Hematopoietic multipotent progenitor cell (in vitro differentiated cells): ENCODE data around the gene ZNF497. TPM values are rescaled to one million over a fixed set of nuclear protein-coding genes. Genes with fewer than 3 reads are reported as not detected.
A peak's percentile ranks its signal among the peaks of the same experiment; 100 is the strongest.
"Not testable (repeated sequence)": the region's sequence is repeated elsewhere in the genome, so short reads cannot be mapped to it uniquely, and the experiment has no call there.

Experiments used
- DNase-seq, 3 donors: peaks; one replicate each; pipeline ENCODE4 v3.0.0-alpha.2; 2011 to 2015; ENCODE audit warnings: low read depth in 2 of 3, low spot score in 2 of 3
- small RNA-seq: library from RNA; depleted of rRNA; stranded (forward); fragments of <200 nt; gene quantifications from one replicate; pipeline ENCODE3, GENCODE V24; 2012
- total RNA-seq: library from RNA; depleted of rRNA; stranded (reverse); fragments of >200 nt; gene quantifications from one replicate; pipeline ENCODE4 v1.2.3, GENCODE V29; 2012

ZNF497 gene
- total RNA-seq, 1 donor: 4.8 TPM

DNA sequence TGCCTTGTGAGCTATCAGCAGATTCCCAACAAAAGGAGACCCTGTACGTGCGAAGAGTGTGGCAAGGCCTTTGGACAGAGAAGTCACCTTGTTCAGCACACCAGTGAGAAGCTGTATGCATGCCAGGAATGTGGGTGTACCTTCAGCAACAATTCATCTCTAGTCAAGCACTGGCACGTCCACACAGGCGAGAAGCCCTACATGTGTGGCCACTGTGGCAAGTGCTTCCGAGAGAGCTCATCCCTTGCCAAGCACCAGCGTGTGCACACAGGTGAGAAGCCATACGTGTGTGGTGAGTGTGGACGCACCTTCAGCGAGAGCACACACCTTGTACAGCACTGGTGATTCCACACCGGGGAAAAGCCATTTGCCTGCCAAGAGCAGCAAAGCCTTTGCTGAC lies 43.3 kb downstream of the ZNF497 start:
- no peak for DNase-seq

DNA sequence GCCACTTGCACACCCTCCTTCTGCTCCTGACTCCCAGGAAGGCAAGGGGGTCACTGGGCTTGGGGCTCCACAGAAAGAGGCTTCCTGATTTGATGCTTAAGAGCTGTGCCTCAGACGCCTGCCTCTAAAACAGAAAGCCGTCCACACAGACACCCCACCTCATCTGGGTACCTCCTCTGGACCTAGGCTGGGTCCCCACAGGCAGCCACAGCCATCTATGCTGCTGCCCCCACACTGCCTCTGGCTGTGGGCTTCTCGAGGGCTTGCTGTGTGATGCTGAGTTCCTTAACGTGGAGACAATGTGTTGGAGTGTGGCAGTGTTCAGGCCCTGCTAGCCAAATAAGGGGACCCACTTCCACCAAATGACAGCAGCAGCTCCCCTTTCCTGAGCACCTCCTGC lies 44.3 kb downstream of the ZNF497 start:
- no peak for DNase-seq

DNA sequence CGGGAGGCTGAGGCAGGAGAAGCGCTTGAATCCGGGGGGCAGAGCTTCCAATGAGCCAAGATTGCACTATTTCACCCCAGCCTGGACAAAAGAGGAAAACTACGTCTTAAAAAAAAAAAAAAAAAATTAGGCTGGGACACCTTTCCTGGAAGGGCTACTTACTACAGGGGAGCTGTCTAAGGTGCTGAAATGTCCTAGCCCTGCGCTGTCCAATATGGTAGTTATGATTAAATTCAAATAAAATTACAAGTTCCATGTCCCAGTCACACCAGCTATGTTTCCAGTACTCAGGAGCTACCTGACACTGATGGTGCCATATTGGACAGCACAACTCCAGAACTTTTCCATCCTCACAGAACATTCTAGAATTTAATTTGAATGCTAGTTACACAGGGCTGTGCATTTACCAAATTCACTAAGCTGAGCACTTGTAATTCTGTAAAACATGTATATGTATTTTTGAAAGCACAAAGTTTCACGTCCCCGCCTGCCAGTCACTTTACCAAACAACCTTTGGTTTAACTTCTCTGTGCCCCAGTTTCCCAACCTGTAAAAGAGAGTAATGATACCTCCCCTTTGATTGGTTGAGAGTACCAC lies 45.0 kb downstream of the ZNF497 start:
- peak in 2 of 3 donors; percentile 39 to 44 for DNase-seq

DNA sequence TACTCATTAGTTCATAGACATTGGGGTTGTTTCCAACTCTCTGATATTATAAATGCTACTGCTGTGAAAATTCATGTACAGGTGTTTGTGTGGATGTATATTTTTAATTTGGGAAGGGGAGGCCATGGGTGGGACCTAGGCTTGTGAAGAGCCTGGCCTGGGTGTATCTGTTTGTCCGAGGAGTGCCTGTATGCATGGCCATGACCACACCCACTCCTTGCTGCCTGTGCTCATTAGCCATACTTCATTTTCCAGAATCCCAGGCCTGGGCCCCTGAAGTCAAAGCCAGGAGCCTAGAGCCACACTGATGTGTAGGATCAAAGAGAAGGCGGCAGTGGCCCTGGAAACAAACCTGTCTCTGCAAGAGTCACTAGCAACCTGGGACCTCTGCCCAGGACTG lies 47.0 kb downstream of the ZNF497 start:
- no peak for DNase-seq

DNA sequence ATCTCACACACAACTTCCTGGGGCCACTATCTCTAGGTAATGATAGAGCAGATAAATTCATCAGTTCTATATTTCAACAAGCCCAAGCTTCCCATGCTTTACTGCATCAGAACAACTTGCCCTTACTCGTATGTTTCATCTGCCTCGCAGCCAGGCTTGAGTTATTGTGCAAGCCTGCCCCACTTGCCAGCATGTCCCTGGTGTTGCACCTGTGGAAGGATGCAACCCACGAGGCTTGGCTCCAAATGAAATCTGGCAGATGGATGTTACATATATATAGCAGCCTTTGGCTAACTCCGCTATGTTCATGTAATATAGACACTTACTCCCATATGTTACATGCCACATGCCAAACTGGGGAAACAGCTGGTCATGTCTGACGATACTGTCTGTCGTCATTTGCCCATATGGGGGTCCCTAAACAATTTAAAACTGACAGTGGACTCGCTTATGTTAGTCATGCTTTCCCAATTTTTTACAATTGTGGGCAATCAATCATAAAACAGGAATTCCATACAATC lies 51.1 kb downstream of the ZNF497 start:
- no peak for DNase-seq

DNA sequence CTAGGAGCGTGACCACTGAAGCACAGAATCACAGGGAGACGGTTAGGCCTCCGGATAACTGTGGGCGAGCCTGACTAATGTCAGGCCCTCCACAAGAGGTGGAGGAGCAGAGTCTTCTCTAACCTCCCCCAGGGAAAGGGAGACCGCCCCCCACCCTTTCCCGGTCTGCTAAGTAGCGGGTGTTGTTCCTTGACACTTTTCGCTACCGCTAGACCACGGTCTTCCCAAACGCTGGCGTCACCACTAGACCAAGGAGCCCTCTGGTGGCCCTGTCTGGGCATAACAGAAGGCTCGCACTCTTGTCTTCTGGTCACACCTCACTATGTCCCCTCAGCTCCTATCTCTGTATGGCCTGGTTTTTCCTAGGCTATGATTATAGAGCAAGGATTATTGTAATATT lies 51.9 kb downstream of the ZNF497 start:
- not testable (repeated sequence) for DNase-seq

DNA sequence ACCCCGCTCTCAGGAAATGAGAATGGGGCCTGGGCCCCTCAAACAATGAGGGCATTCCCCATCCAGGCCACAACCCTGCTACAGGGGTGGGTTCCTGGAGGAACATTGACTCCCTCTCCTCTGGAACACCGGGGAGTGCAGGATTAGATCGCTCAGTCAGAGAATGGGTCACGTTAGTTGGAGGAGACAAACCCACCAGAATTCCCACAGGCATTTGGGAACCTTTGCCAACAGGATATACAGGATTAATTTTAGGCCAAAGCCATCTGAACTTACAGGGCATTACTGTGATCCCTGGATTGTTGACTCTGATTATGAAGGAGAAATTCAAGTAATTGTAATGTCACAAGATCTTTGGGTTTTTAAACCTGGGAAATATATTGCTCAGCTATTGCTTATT lies 54.8 kb downstream of the ZNF497 start:
- no peak for DNase-seq

DNA sequence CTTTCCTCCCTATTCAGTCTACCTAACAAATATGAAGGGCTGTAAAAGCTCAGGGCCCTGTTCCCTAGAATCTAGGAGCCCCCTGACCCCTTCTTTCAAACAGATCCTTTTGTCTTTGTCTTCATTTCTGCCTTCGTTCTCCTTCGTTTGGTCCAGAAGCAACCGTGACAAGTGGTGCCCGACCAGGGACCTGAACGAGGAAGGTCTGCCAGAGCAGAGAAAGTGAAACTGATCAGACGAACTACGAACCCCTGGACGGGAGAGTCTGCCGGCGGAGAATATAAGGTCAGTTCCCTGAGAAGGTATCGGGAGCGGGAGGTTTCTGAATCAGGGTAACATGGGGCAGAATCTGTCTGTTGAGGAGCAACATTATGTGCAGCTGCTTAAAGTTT lies 56.6 kb downstream of the ZNF497 start:
- no peak for DNase-seq

DNA sequence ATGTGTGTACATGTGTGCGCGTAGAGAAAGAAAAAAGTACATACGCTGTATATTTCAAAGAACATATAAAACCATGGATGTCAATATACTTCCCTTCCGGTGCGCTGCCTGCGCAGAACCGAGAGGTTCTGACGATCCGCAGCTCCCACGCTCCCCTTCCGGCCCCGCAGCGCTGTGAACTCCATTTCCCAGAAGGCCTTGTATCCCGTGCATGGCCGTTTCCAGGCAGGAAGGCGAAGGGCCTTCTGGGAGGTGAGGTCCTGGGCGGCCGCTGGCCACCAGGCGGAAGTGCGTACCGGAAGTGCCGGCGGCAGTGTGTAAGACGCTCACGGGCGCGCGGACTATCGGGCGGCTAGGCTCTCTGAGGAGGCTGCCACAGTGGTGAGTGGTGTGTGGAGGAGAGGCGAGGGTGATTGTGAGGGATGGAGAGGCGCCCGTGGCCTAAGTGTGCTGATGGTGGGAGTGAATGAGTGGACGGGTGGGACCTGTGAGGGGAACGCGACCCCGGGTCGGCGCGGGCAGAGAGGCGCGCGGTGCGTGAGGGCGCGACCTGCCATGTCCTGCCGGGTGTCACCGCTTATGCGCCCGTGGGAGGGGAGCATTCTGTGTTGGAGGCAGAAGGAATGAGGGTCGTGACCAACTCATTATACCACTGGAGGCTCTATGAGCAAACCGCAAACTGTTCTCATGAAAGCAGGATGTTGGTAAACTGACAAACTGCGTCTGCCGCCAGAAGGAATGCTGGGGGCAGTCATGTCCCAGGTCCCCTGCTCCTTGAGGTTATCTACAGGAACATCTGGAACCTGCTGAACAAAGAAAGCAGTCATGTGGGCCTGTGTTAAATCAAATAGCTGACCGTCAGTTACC lies 57.3 kb downstream of the ZNF497 start, which contains the start of gene ERVK3-1:
TSS of gene ERVK3-1 (plus strand) at position 313 of the 867 bp plus-strand sequence. CDS start 6,792 bp downstream, outside the sequence.
- DNase-seq: peak; percentile 86 to 99 (median 99)

DNA sequence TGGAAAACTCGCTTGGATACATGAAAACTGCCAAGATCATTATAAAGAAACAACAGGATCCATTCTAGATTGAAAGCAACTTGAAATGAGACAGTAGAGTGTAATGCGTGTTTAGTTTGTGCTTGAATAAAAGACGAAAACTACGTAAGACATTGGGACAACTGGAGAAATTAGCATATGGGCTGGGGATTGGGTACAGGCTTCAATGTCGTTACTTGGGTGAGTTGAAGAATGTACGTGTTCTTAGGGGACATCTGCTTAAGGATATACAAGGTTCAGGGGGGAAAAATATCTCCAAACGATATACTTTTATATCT lies 57.8 kb downstream of the ZNF497 start:
- no peak for DNase-seq

Small RNA genes within 50 kb of the gene (small RNA-seq; reads per million reads assigned to genes)
- gene MIR4754 (not detected), gene MIR6806 (not detected), gene RNA5SP473 (0.20 reads per million)

Other genes with a start within 250 kb of the ZNF497 start
- 9.4 TPM for gene ZNF329, start 212.0 kb downstream of the ZNF497 start, total RNA-seq
- 34.7 TPM for gene ZNF274, start 179.7 kb downstream of the ZNF497 start, total RNA-seq
- gene ZNF544, start 133.8 kb downstream of the ZNF497 start, total RNA-seq: 57.1 TPM
- gene ZNF8, start 83.8 kb downstream of the ZNF497 start, total RNA-seq: 10.5 TPM
- gene ERVK3-1, start 57.4 kb downstream of the ZNF497 start, total RNA-seq: 49.0 TPM
- gene ZSCAN22, start 35.8 kb downstream of the ZNF497 start, total RNA-seq: 3.0 TPM
- 10.0 TPM for gene A1BG, start 9.3 kb downstream of the ZNF497 start, total RNA-seq
- 6.2 TPM for gene ZNF837, start 18.3 kb upstream of the ZNF497 start, total RNA-seq
- 7,116 TPM for gene RPS5, start 24.5 kb upstream of the ZNF497 start, total RNA-seq
- 0.81 TPM for gene RNF225, start 32.9 kb upstream of the ZNF497 start, total RNA-seq
- gene ZNF584, start 45.9 kb upstream of the ZNF497 start, total RNA-seq: 11.3 TPM
- 5.9 TPM for gene ZNF132, start 77.4 kb upstream of the ZNF497 start, total RNA-seq
- gene ZNF324B, start 88.9 kb upstream of the ZNF497 start, total RNA-seq: 19.1 TPM
- 21.3 TPM for gene ZNF324, start 104.3 kb upstream of the ZNF497 start, total RNA-seq
- gene ZNF446, start 113.6 kb upstream of the ZNF497 start, total RNA-seq: 16.2 TPM
- 24.2 TPM for gene SLC27A5, start 149.2 kb upstream of the ZNF497 start, total RNA-seq
- 14.3 TPM for gene ZBTB45, start 157.1 kb upstream of the ZNF497 start, total RNA-seq
- gene TRIM28, start 181.3 kb upstream of the ZNF497 start, total RNA-seq: 972 TPM
- 59.8 TPM for gene CHMP2A, start 192.4 kb upstream of the ZNF497 start, total RNA-seq
- gene UBE2M, start 195.9 kb upstream of the ZNF497 start, total RNA-seq: 54.4 TPM
- 58.7 TPM for gene MZF1, start 210.6 kb upstream of the ZNF497 start, total RNA-seq